Measurements from ENCODE around the gene PRODH.
"Not testable (repeated sequence)": the region's sequence is repeated elsewhere in the genome, so short reads cannot be mapped to it uniquely, and the experiment has no call there.

PRODH gene

GRCh38 chr22:18967391-18968010 lies 31.4 kb upstream of the PRODH start:
- DNase-seq: not testable (repeated sequence)

- no peak for DNase-seq
Observed at GRCh38 chr22:18966748-18967147, 30.7 kb upstream of the PRODH start.

GRCh38 chr22:18965526-18966421 lies 29.7 kb upstream of the PRODH start:
- no peak for DNase-seq

- not testable (repeated sequence) for DNase-seq
Observed at GRCh38 chr22:18964501-18965265, 28.6 kb upstream of the PRODH start.

DNA sequence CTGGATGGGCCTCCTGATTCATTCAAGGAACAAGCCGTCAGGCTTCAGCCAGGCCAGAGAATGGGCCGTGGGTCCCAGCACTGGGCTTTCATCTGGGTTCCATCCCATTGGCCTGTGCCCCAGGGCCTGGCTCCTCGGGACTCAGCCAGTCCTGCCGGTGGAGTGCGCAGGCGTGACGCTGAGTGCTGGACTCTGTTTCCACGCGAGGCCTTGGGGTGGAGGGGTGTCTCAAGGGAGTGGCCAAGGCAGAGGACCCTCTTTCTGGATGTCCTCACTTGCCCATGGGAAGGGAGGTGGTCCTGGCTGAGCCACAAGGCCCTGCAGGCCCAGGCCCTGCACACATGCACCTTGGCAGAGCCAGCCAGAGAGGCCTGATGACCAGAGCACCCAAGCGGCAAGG lies 28.0 kb upstream of the PRODH start:
- DNase-seq: not testable (repeated sequence)

DNA sequence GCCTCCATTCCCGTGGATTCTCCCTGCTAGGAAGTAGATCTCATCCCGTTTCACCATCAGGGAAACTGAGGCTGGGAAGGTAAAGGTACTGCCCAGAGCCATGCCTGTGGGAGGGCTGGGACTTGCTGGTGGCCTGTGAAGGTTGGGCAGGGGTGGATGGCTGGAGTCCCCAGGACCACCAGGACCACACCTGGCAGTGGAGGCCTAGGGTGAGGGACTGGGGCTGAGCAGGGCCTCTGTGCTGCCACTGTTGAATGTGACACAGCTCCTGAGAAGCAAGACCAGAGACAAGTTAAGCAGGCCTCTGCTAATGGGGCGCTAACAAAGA lies 26.2 kb upstream of the PRODH start:
- DNase-seq: no peak

DNA sequence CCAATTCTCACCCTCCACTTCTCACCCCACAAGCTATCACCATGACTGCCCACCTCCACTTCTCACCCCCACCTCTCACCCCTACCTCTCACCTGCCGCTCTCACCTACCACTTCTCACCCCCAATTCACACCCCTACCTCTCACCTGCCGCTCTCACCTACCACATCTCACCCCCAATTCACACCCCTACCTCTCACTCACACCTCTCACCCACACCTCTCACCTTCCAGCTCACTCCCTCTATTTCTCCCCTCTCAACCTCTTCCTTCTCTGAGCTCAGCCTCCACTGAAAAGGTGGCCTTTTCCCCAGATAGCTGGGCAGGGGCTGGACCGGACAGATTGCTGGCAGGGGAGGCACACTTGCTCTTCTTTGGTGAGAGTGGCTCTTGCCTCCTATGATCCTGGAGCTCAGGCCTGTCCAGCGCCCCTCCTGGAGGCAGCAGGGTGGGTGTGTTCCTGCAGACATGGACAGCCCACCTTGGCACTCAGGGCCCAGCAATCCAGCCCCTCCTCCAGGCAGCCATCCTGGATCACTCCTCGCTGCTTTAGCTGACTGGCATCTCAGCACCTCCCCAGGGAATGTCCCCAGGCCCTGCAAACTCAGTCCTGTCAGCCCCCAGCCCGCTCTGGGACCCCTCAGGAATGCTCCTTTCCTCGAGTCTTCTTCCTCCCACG lies 25.7 kb upstream of the PRODH start:
- not testable (repeated sequence) for DNase-seq

DNA sequence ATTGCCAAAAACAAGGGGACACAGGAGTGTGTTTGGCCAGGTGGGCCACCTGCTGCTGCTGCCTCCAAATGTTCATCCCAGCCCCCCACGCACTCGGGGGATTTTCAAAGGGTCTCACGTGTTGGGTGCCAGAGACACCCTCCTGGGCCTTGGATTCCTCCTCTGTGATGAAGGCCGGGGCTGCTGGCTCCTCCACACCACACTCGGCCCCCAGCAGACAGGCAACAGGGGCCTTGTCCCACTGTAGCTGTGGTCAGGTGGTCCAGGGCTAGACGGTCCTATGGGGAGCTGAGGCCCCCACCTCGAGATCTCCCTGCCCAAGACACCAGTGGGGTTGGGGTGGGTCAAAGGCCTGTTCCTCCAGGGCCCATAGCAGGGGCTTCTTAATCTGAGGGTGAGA lies 25.1 kb upstream of the PRODH start:
- DNase-seq: not testable (repeated sequence)

GRCh38 chr22:18960166-18960820 lies 24.2 kb upstream of the PRODH start:
- not testable (repeated sequence) for DNase-seq

- not testable (repeated sequence) for DNase-seq
Observed at GRCh38 chr22:18959741-18960140, 23.6 kb upstream of the PRODH start.

DNA sequence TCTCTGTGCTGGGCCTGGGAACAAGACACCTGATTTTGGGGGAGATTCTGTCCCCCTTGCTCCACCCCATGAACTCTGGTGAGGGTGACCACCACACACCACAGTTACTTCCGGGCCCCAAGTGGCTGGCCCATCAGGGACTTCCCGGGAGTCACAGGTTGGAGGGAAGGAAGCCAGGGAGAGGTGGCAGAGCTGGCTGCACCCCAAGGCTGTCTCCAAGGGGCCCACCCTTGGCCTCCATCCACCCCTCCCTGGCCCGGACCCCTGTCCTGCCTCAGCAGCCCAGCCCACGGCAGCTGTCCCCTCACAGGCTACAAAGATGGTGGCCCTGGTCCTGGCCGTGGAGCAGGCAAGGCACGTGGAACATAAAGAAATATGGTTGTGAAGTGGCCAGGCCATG lies 23.2 kb upstream of the PRODH start:
- DNase-seq: not testable (repeated sequence)

GRCh38 chr22:18958738-18959137 lies 22.6 kb upstream of the PRODH start:
- DNase-seq: not testable (repeated sequence)

DNA sequence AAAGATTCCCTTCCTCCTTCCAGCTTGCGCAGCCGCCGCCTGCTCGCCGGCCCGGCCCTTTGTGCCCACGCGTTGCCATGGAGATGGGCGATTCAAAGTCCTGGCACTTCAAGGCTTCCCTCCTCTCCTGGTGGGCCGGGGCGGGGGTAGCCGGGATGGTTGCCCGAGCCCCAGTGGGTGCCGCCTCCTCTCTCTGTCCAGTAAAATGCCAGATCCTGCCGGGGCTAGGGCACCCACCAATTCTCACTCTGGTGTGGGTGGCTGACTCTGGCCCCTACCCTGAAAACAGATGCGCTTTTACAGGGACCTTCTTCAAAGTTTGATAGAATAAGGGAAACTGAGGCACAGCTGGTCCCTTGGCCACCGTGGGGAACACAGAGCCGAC lies 22.2 kb upstream of the PRODH start:
- DNase-seq: not testable (repeated sequence)

GRCh38 chr22:18957621-18958320 lies 21.7 kb upstream of the PRODH start:
- DNase-seq: not testable (repeated sequence)

DNA sequence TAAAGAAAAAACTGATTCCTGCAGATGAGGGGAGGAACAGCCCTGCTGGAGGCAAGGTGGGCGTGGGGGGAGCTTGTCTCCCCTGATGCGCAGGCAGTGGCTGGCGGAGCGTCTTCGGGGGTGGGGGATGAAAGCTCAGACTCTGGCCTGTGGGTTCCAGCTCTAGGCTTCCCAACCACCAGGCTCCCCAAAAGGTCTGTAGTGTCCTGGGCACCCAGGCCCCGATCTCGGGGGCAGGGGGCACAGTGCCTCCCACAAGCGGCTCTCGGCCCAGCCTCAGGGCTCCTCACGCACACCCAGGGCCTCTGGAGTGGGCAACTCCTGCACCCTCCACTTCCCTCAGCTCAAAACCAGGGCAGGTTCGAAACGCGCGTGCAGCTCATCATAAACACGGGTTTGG lies 20.9 kb upstream of the PRODH start:
- not testable (repeated sequence) for DNase-seq

DNA sequence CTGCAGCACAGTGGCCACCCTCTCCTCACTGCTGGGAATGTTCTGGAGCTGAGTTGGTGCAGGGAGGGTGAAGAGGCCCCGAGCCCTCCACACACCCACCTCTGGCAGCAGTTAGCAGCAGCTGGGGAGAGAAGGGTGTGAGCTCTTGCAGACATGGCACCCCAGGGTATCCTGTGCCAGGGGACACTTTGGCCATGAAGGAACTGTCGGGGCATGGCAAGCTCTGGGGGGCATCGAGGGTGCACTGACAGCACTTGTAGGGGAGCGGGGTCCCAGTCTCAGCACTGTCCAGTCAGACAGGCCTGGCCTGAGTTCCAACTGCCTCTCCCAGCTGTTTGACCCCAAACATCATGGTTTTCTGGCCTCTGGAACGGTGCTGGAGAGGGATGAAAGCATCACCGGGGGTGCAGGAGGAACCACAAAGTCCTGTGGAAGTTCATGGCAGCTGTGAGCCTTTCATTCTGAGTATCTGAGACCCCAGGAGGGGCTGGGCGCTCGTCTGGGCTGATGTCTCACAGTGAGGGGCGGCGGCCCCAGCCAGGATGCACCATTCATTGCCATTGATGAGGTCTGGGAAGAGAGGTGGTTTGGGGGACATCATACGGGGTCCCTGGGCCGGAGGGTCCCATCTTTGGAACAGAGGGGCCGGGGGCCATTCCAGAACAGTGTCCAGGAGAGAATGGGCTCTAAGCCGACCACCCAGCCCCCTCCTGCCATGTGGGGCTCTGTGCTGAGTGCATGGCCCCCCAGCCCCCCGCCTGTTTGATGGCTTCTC lies 20.2 kb upstream of the PRODH start:
- DNase-seq: not testable (repeated sequence)

DNA sequence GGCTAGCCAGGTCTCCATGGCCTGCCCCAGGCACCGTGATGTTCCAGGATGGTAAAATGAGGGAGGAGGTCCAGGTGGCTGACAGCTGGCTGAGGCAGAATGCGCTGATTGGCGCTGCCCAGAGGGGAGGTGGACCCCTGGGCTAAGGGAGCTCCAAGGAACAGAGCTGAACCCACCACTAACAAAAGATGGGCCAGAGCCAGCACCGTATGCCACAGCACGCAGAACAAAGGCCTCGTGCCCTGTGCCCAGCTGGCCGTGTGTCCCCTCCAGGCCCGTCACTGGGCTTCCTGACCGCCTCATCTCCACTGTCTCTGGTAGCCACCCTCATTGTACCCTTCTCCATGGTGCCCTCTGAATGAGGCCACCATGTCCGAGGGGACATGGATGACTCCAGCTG lies 19.6 kb upstream of the PRODH start:
- no peak for DNase-seq

GRCh38 chr22:18954990-18955571 lies 19.0 kb upstream of the PRODH start:
- no peak for DNase-seq

DNA sequence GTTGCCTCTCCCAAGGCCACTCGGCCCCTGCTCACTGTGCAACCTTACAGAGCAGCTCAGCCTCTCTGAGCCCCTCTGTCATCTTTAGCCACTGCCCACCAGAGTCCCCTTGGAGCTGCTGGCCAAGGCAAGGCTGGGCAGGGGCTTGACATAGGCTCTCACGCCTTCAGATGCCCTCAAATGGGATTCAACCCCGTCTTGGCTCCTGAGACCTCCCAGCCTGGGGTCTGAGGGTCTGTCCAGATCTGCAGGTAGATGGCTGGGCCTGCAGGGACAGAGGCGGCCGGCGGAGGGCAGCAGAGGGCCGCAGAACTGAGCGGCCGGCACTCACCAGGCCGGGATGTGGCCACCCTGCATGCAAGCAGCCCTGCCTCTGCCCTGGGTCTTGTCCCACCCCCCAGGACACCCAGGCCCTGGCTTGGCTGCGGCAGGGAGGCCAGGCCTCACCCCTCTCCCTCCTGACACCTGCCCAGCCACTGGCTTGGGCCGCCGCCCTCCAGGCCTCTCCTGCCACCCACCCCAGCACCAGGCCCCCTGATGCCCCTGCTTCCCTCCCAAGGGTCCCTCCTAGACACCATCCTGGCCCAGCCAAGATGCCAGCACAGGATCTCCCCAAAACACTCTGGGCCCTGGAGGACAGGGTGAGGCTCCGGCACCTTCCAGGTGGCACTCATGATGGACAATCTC lies 18.4 kb upstream of the PRODH start:
- DNase-seq: peak; percentile 20

GRCh38 chr22:18953128-18953527 lies 17.0 kb upstream of the PRODH start:
- not testable (repeated sequence) for DNase-seq
